Coronary artery (tissue), 2 donors: ENCODE measurements around the gene CERS1.

Source experiments
- DNase-seq: peaks from one replicate; pipeline ENCODE4 v3.0.0-alpha.2; 2017; ENCODE audit warnings: low spot score
- H3K27ac ChIP-seq, 2 donors: fragments of 200-600 bp; sonication (generic); one replicate each; pipeline ENCODE4 v1.5.1; 2016 to 2019
- H3K4me3 ChIP-seq: fragments of 200-600 bp; sonication (generic); 2 replicates; pipeline ENCODE4 v1.5.1; 2016; ENCODE audit warnings: mild to moderate bottlenecking, moderate library complexity
- CTCF ChIP-seq: fragments of 200-600 bp; sonication (generic); IDR thresholded peaks from one replicate; pipeline ENCODE4 v1.5.1; 2019; ENCODE audit warnings: antibody characterized with exemption

CERS1 gene

GRCh38 chr19:18895824-18896341, at the start of gene CERS1:
Gene CERS1 (minus strand): TSS chr19:18896158. CDS start chr19:18896072, 86 bp downstream.
- Histone ChIP-seq H3K27ac (peak within 1 kb of the TSS in 1 of 2 donors; percentile 8), H3K4me3 (peak within 1 kb of the TSS; percentile 71)
- DNase-seq: no peak
- TF ChIP-seq CTCF: no peak

- DNase-seq: no peak
- TF ChIP-seq CTCF: no peak
- no peak overlapping the region for H3K4me3 ChIP-seq
- H3K27ac ChIP-seq: no peak overlapping the region
These were observed 49.3 kb upstream of the CERS1 start for GRCh38 chr19:18945297-18945696.

- no peak overlapping the region for H3K4me3 ChIP-seq
- H3K27ac ChIP-seq: no peak overlapping the region
- TF ChIP-seq CTCF: no peak
- no peak for DNase-seq
These were observed 47.5 kb upstream of the CERS1 start for GRCh38 chr19:18943465-18943864.

GRCh38 chr19:18942692-18943091, 46.7 kb upstream of the CERS1 start:
- no peak for TF ChIP-seq CTCF
- H3K27ac ChIP-seq: no peak overlapping the region
- no peak for DNase-seq
- no peak overlapping the region for H3K4me3 ChIP-seq

GRCh38 chr19:18941628-18942354, 45.8 kb upstream of the CERS1 start:
- DNase-seq: no peak
- peak overlapping the region; percentile 80 for H3K4me3 ChIP-seq
- TF ChIP-seq CTCF: no peak
- H3K27ac ChIP-seq: peak overlapping the region in 1 of 2 donors; percentile 80

- peak; percentile 82 for DNase-seq
- peak; percentile 24 for TF ChIP-seq CTCF
- Histone ChIP-seq H3K27ac (peak within 1 kb of the TSS; percentile 35 to 80), H3K4me3 (peak within 1 kb of the TSS; percentile 80)
These were observed 45.0 kb upstream of the CERS1 start, which contains the start of gene HOMER3 for GRCh38 chr19:18940769-18941627. Gene HOMER3 (minus strand): TSS chr19:18941217. CDS start chr19:18938982, 2,235 bp downstream.
